Gastroesophageal sphincter (tissue), 4 donors: ENCODE results near the gene KNL1. TPM values are rescaled to one million over a fixed set of nuclear protein-coding genes. Genes with fewer than 3 reads are reported as not detected.

ENCODE experiments used
- ATAC-seq: fragments of 150-250 bp; one replicate; pipeline ENCODE4 v1.9.1; 2016; ENCODE audit warnings: mild to moderate bottlenecking, moderate library complexity
- H3K27ac ChIP-seq, 4 donors: fragments of 200-600 bp; sonication (generic) in 3 of 4; 1 replicate in 3 of 4; 2 replicates in 1 of 4; pipeline ENCODE4 v1.5.1; 2016 to 2019
- H3K27me3 ChIP-seq: fragments of 200-600 bp; sonication (generic); one replicate; pipeline ENCODE4 v1.5.1; 2019
- H3K36me3 ChIP-seq, 2 donors: fragments of 200-600 bp; sonication (generic); one replicate each; pipeline ENCODE4 v1.5.1; 2019; ENCODE audit warnings: control low read depth in 1 of 2
- H3K4me1 ChIP-seq, 3 donors: fragments of 200-600 bp; sonication (generic); 1 replicate in 2 of 3; 2 replicates in 1 of 3; pipeline ENCODE4 v1.5.1; 2016 to 2019; ENCODE audit warnings: control low read depth in 2 of 3
- H3K4me3 ChIP-seq, 2 donors: fragments of 200-600 bp; sonication (generic); one replicate each; pipeline ENCODE4 v1.5.1; 2019; ENCODE audit warnings: mild to moderate bottlenecking in 1 of 2, moderate library complexity in 1 of 2
- H3K9me3 ChIP-seq, 3 donors: fragments of 200-600 bp; sonication (generic); one replicate each; pipeline ENCODE4 v1.5.1; 2017 to 2019; ENCODE audit warnings: control low read depth in 2 of 3
- CTCF ChIP-seq, 4 experiments: fragments of 200-600 bp in 2 of 4; fragments of 450-650 bp in 2 of 4; sonication (generic) in 1 of 4; IDR thresholded peaks; one replicate each; pipeline ENCODE4 v1.5.1; 2017 to 2019; ENCODE audit warnings: antibody characterized with exemption in 4 of 4, mild to moderate bottlenecking in 2 of 4, moderate library complexity in 2 of 4
- EP300 ChIP-seq: sonication (generic); formaldehyde crosslinking; IDR thresholded peaks from one replicate; pipeline ENCODE4 v1.6.1; 2017; ENCODE audit warnings: antibody characterized with exemption, mild to moderate bottlenecking
- POLR2A ChIP-seq, 2 donors: fragments of 450-650 bp; IDR thresholded peaks; one replicate each; pipeline ENCODE4 v1.6.1; 2017; ENCODE audit warnings: antibody characterized with exemption in 2 of 2, mild to moderate bottlenecking in 2 of 2, moderate library complexity in 1 of 2
- POLR2AphosphoS5 ChIP-seq: sonication (generic); formaldehyde crosslinking; IDR thresholded peaks from one replicate; pipeline ENCODE4 v1.6.1; 2017; ENCODE audit warnings: antibody characterized with exemption
- WGBS, 2 donors: methylation state at CpG; one replicate each; pipeline ENCODE4 v1.1.5; 2018; ENCODE audit warnings: low coverage in 1 of 2; 5-methylcytosine and 5-hydroxymethylcytosine counted together
- small RNA-seq, 4 donors: library from RNA; depleted of rRNA; stranded (forward); fragments of <200 nt; gene quantifications; one replicate each; pipeline ENCODE3, GENCODE V24; 2016
- total RNA-seq, 4 donors: library from RNA; depleted of rRNA; stranded (reverse); fragments of >200 nt; gene quantifications; one replicate each; pipeline ENCODE4 v1.1.0, GENCODE V29; 2016

KNL1 gene
- total RNA-seq, 4 donors from 2014 or later: 0.23 to 0.89 (median 0.57) TPM

GRCh38 chr15:40696228-40696627 is 102.2 kb downstream of the KNL1 start:
- Histone ChIP-seq H3K36me3 (peaks cover 0 to 18% of the 10 kb centered on the region in 2 donors), H3K27me3 (no peaks in the 10 kb centered on the region), H3K9me3 (no peaks in the 10 kb centered on the region), H3K4me1 (peaks cover 0 to 23% (median 10%) of the 10 kb centered on the region in 3 donors), H3K4me3 (no peak overlapping the region), H3K27ac (no peak overlapping the region)
- 74 to 89% methylated on average over 10 to 11 of the region's 11 CpGs for WGBS, 2 donors
- no peak for ATAC-seq
- no peak for TF ChIP-seq POLR2AphosphoS5
- no peak for TF ChIP-seq CTCF (IDR thresholded peaks at IDR 0.05)
- TF ChIP-seq EP300: no peak
- TF ChIP-seq POLR2A (IDR thresholded peaks at IDR 0.05): no peak

- TF ChIP-seq EP300 (no peak), POLR2A (IDR thresholded peaks at IDR 0.05) (no peak), POLR2AphosphoS5 (no peak), CTCF (IDR thresholded peaks at IDR 0.05) (no peak)
- Histone ChIP-seq H3K9me3 (no peaks in the 10 kb centered on the region), H3K4me3 (no peak overlapping the region)
Observed at GRCh38 chr15:40697916-40698315, 103.9 kb downstream of the KNL1 start.

GRCh38 chr15:40702077-40702476 is 108.0 kb downstream of the KNL1 start:
- Histone ChIP-seq H3K27me3 (no peaks in the 10 kb centered on the region), H3K4me1 (no peaks in the 10 kb centered on the region), H3K27ac (no peak overlapping the region), H3K4me3 (no peak overlapping the region), H3K9me3 (no peaks in the 10 kb centered on the region), H3K36me3 (no peaks in the 10 kb centered on the region)
- ATAC-seq: no peak
- 94 to 96% methylated on average over 7 of the region's 7 CpGs for WGBS, 2 donors
- no peak for TF ChIP-seq POLR2A (IDR thresholded peaks at IDR 0.05)

More at GRCh38 chr15:40697916-40698315, 103.9 kb downstream of the KNL1 start:
- WGBS, 2 donors: 89% methylated on average over 6 to 7 of the region's 7 CpGs
- no peak for ATAC-seq
- H3K36me3 ChIP-seq: peaks cover 0 to 3% of the 10 kb centered on the region in 2 donors
- H3K27ac ChIP-seq: no peak overlapping the region
- no peaks in the 10 kb centered on the region for H3K27me3 ChIP-seq
- peaks cover 0 to 23% (median 10%) of the 10 kb centered on the region in 3 donors for H3K4me1 ChIP-seq

GRCh38 chr15:40706121-40706520 is 112.1 kb downstream of the KNL1 start:
- no peaks in the 10 kb centered on the region for H3K9me3 ChIP-seq
- no peak overlapping the region for H3K27ac ChIP-seq
- TF ChIP-seq CTCF (IDR thresholded peaks at IDR 0.05): no peak
- TF ChIP-seq EP300: no peak
- TF ChIP-seq POLR2AphosphoS5: no peak
- TF ChIP-seq POLR2A (IDR thresholded peaks at IDR 0.05): no peak
- no peak overlapping the region for H3K4me3 ChIP-seq
- H3K4me1 ChIP-seq: no peaks in the 10 kb centered on the region
- ATAC-seq: no peak
- H3K36me3 ChIP-seq: no peaks in the 10 kb centered on the region
- whole genome bisulfite sequencing, 2 donors: 90 to 92% methylated on average over 1 to 2 of the region's 2 CpGs
- H3K27me3 ChIP-seq: no peaks in the 10 kb centered on the region

Small RNA genes within 50 kb of the gene (small RNA-seq; reads per million reads assigned to genes)
- gene RF00017 (0 reads per million in 4 donors), gene RN7SL376P (0 reads per million in 4 donors)

Other genes with a start within 250 kb of the KNL1 start
- gene PHGR1, start 243.2 kb upstream of the KNL1 start, total RNA-seq: not detected
- under 1 TPM; 0.07 to 0.19 (median 0.15) TPM for gene DISP2, start 236.0 kb upstream of the KNL1 start, total RNA-seq
- 10 to 100 TPM in 2 of 4 donors, 1 to 10 TPM in 2; 7.2 to 16.2 (median 9.9) TPM for gene KNSTRN, start 211.5 kb upstream of the KNL1 start, total RNA-seq
- 10 to 100 TPM; 26.1 to 80.2 (median 50.1) TPM for gene IVD, start 188.5 kb upstream of the KNL1 start, total RNA-seq
- gene BAHD1, start 153.3 kb upstream of the KNL1 start, total RNA-seq: 10 to 100 TPM; 19.0 to 26.2 (median 22.8) TPM
- gene CHST14, start 123.3 kb upstream of the KNL1 start, total RNA-seq: 10 to 100 TPM in 2 of 4 donors, 1 to 10 TPM in 2; 7.8 to 18.4 (median 11.7) TPM
- gene CCDC32, start 29.2 kb upstream of the KNL1 start, total RNA-seq: 10 to 100 TPM; 16.2 to 45.8 (median 34.0) TPM
- 10 to 100 TPM in 1 of 4 donors, 1 to 10 TPM in 3; 7.2 to 11.6 (median 8.7) TPM for gene RPUSD2, start 24.9 kb upstream of the KNL1 start, total RNA-seq
- gene RAD51, start 100.9 kb downstream of the KNL1 start, total RNA-seq: 1 to 10 TPM in 1 of 4 donors, not detected in 3; 3.0 TPM
- 10 to 100 TPM; 24.2 to 37.2 (median 32.8) TPM for gene RMDN3, start 161.0 kb downstream of the KNL1 start, total RNA-seq
- 10 to 100 TPM in 1 of 4 donors, 1 to 10 TPM in 3; 5.8 to 12.1 (median 6.9) TPM for gene GCHFR, start 169.8 kb downstream of the KNL1 start, total RNA-seq
- gene C15orf62, start 175.7 kb downstream of the KNL1 start, total RNA-seq: under 1 TPM; 0.16 to 0.42 (median 0.31) TPM
- 10 to 100 TPM; 13.3 to 25.5 (median 19.7) TPM for gene ZFYVE19, start 212.8 kb downstream of the KNL1 start, total RNA-seq
- gene DNAJC17, start 213.2 kb downstream of the KNL1 start, total RNA-seq: 10 to 100 TPM in 3 of 4 donors, 1 to 10 TPM in 1; 7.8 to 20.5 (median 17.8) TPM
- not detected for gene PPP1R14D, start 234.5 kb downstream of the KNL1 start, total RNA-seq
- gene SPINT1, start 249.8 kb downstream of the KNL1 start, total RNA-seq: 10 to 100 TPM in 1 of 4 donors, 1 to 10 TPM in 3; 2.0 to 29.8 (median 2.8) TPM